Testis (tissue), 2 donors: ENCODE results near the gene RHO.

ENCODE experiments used
- POLR2A ChIP-seq: fragments of 450-650 bp; IDR thresholded peaks from one replicate; pipeline ENCODE4 v1.6.1; 2017; ENCODE audit warnings: antibody characterized with exemption, mild to moderate bottlenecking, moderate library complexity
- TF ChIP-seq, protein P1 (sequence below), 3 experiments: fragments of 450-650 bp in 2 of 3; fragments of 200-600 bp in 1 of 3; sonication (generic) in 1 of 3; IDR thresholded peaks; one replicate each; pipeline ENCODE4 v1.5.1; 2016 to 2019; ENCODE audit warnings: antibody characterized with exemption in 3 of 3, mild to moderate bottlenecking in 2 of 3, moderate library complexity in 1 of 3

DNA sequence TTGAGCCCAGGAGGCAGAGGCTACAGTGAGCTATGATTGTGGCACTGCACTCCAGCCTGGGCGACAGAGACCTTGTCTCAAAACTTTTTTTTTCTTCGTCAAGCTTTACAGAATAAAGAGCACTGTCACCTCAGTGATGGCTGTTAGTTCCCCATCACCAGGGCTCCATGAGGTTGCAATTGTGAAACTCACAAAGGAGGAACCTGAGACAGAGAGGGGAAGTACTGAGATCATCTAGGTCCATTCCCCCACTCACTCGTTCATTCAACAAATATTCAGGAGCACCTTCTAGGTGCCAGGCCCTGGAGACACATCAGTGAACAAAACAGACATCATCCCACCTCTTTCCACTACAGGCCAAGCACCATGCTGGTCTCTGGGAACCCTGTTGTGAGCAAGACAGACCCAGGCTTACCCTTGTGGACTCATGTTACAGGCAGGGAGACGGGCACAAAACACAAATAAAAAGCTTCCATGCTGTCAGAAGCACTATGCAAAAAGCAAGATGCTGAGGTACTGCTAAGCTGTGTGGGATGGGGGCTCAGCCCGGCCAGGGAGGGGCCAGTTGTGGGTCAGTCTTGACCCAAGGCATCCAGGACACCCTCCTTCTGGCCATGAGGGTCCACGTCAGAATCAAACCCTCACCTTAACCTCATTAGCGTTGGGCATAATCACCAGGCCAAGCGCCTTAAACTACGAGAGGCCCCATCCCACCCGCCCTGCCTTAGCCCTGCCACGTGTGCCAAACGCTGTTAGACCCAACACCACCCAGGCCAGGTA lies 2.1 kb upstream of the RHO start:
- TF ChIP-seq, protein P1, sequence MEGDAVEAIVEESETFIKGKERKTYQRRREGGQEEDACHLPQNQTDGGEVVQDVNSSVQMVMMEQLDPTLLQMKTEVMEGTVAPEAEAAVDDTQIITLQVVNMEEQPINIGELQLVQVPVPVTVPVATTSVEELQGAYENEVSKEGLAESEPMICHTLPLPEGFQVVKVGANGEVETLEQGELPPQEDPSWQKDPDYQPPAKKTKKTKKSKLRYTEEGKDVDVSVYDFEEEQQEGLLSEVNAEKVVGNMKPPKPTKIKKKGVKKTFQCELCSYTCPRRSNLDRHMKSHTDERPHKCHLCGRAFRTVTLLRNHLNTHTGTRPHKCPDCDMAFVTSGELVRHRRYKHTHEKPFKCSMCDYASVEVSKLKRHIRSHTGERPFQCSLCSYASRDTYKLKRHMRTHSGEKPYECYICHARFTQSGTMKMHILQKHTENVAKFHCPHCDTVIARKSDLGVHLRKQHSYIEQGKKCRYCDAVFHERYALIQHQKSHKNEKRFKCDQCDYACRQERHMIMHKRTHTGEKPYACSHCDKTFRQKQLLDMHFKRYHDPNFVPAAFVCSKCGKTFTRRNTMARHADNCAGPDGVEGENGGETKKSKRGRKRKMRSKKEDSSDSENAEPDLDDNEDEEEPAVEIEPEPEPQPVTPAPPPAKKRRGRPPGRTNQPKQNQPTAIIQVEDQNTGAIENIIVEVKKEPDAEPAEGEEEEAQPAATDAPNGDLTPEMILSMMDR (IDR thresholded peaks at IDR 0.05): no peak
- TF ChIP-seq POLR2A: no peak
